ENCODE data around the gene ANP32D. TPM values are rescaled to one million over a fixed set of nuclear protein-coding genes. Genes with fewer than 3 reads are reported as not detected.

The ANP32D gene
- total RNA-seq, result 0.22 TPM in 1 of 2 replicates, not detected in the other

DNA sequence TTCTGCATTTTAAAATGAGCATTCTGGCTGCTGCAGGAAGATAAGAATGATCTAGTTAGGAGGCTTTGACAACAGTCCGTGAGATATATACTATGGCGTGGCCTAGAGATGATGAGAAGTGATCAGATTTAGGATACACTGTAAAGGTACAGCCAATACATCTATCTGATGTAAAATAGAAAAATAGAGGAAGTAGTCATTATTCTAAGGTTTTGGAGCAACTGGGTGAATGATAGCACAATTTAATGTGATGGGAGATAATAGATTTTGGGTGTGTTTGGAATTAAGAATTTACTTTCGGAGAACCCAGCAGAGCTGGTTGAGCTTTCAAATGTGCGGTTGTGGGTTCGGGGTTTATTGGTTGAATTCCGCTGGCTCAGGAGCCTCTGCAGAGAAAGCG, at the start of gene ANP32D:
Gene ANP32D (plus strand): TSS at position 301 of the 400 bp plus-strand sequence. CDS start 106 bp downstream, outside the sequence.

DNA sequence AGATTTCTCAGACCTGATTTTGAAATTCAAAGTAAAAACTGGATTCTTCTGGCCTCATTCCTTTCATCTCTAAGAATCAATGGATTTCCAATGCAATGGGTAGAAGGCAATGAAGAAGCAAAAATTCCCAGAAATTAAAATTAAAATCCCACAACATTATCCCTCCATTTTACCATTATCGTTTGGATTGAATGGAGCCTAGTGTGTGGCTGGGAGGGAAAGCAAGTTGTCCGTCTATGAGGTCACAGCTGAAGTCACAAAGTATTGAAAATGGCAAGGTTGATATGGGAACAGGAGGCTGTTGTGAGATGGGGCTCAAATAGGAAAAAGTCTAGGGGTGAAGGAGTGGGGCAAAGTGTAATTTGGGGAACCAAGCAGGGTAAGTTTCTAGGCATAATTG, 9.8 kb downstream of the ANP32D start, which contains the start of gene C12orf54:
Gene C12orf54 (plus strand): TSS at position 301 of the 400 bp plus-strand sequence. CDS start 799 bp downstream, outside the sequence.

Other genes with a start within 250 kb of the ANP32D start
- 8.7 and 16.6 TPM in 2 replicates for gene ZNF641, start 121.6 kb upstream of the ANP32D start, total RNA-seq
- gene C12orf54, start 9.9 kb downstream of the ANP32D start, total RNA-seq, result not detected in 2 replicates
- gene OR8S1, start 53.1 kb downstream of the ANP32D start, total RNA-seq, result not detected in 2 replicates
- not detected in 2 replicates for gene LALBA, start 97.5 kb downstream of the ANP32D start, total RNA-seq
- 34.4 and 46.5 TPM in 2 replicates for gene KANSL2, start 209.7 kb downstream of the ANP32D start, total RNA-seq
- 23.9 and 35.4 TPM in 2 replicates for gene CCNT1, start 244.1 kb downstream of the ANP32D start, total RNA-seq